Hippocampal formation (tissue), 2 donors: ENCODE measurements around the gene TMEM163.
"Not testable (repeated sequence)": the region's sequence is repeated elsewhere in the genome, so short reads cannot be mapped to it uniquely, and the experiment has no call there.

Experiments used
- DNase-seq, 2 donors: peaks; one replicate each; lab custom pipeline; 2025; lab: John Stamatoyannopoulos, UW

The TMEM163 gene

GRCh38 chr2:134723742-134724141, 4.9 kb upstream of the TMEM163 start:
- DNase-seq = not testable (repeated sequence)

GRCh38 chr2:134722728-134723127, 3.9 kb upstream of the TMEM163 start:
- no peak for DNase-seq

DNA sequence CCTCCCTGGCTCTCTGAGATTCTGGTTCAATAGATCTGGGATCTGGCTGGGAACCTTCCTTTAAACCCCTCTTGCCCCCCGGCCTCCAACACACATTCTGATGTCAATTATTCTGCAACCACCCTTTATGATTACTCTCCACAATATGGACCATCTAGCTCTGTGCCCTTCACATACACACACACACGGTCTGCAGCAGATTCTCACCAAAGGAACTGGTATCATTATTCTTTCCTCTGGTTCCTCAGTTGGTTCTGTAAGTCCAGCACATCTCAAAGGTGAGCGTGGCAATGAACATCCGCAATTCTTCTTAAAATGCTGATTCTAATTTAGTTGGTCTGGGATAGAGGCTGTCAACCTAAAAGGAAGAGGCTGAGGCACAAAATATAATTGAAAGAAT, 2.8 kb upstream of the TMEM163 start:
- DNase-seq = no peak

DNA sequence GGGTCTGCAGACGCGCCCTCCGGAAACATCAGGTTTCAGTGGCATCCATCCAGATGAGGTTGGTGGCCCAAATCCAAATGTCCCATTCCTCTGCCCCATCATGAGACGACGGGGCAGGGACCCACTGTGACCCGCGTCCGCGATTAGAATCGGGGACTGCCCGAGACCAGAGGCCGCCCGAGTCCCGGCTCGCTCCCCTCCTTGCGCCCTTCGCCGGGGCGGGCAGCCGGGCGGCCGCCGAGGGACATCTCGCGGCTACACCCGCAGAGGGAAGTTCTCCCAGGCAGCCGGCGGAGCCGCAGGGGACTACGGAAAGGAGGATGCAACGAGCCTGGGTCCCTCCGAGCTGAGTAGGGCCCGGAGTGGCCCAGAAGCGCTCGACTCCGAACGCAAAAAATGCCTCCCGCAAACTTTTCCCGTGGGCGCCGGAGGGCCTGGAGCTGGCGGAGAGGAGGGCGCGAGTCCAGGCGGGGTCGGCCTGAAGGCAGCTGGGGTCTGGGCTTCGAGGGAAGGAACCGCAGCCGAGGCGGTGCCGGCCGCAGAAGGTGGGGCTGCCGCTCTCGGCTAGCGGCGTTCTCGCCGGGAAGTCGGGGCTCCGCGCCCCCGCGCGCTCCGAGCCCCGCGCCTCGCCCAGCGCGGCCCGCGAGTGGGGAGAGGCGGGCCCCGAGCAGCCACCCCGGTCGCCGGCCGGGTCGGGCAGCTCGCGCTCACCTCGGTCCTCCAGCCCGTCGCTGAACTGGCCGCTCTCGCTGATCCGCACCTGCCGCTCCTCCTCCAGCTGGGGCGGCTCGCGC, 580 bp downstream of the TMEM163 start:
- DNase-seq = no peak

GRCh38 chr2:134717286-134718022, 1.3 kb downstream of the TMEM163 start:
- peak in 1 of 2 donors; percentile 18 for DNase-seq

DNA sequence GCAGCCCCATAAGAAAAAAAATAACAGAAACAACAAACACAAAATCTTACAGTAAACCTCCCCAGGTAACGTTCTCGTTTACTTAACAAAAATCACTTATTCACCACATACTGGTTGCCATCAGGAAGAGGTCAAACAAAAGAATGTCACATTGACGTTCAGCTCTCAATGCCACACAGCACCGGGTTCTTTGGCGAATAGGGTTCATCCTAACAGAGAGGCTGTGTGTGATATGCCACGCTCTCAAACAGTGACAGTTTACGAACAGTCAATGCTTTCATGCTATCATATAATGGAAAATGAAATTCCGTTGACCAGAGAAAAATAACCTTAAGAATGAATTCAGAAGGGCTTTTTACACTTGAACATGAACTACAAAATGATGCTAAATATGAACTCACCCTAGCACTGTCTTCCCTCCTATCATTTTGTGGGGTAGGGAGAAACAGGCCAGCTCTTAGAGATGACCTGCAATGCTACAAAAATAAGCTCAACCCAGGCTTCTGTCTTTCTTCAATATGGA, 2.0 kb downstream of the TMEM163 start:
- no peak for DNase-seq

DNA sequence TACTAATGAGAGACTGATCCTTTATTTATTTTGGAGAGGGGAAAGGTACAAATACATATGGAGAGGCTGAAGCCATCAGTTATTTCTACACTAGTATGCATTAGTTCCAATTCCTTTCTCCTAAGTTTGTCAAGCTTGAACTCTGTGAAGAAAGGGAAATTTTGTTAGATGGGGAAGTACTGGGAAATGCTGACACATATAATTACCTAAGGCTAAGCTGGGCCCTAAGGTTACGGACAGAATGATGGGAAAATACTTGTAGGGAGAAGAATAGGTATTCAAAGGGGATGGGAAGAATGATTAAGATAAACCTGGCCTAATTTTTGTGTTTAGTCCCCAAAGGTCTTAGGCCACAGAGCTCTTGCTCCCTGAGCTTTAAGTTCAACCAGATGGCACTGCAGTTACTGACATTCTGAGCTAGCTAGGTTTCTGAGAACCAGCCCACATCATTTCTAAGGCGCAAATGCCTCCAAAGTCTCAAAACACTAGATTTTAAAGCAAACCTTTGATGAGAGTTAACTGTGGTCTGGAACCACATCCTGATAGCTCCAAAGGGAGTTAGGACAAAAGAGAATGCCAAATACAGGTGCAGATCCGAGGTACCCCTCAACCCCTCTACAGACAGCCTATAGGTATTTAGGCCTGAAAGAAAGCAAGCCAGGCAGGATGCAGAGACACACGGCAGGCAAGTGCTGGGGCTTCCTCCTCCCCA, 2.7 kb downstream of the TMEM163 start:
- no peak for DNase-seq

GRCh38 chr2:134714228-134714627, 4.6 kb downstream of the TMEM163 start:
- DNase-seq = no peak

DNA sequence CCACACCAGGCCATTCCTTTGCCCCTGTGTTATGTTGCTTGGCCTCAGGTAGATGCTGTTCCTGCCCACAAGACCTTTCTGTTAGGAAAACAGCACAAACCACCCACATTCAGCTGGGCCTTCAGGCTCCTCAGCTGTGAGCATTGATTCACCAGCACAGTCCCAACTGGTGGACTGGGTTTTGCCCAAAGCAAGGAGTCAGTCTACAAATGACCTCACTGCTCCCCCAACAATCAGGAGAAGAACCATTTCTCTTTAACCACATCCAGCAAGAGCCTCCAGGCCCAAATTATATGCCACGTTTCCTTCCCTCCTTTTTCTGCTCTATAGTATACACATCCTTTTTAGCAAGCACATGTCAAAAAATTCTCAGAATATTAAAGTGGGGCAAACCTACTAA, 5.2 kb downstream of the TMEM163 start:
- DNase-seq = no peak

DNA sequence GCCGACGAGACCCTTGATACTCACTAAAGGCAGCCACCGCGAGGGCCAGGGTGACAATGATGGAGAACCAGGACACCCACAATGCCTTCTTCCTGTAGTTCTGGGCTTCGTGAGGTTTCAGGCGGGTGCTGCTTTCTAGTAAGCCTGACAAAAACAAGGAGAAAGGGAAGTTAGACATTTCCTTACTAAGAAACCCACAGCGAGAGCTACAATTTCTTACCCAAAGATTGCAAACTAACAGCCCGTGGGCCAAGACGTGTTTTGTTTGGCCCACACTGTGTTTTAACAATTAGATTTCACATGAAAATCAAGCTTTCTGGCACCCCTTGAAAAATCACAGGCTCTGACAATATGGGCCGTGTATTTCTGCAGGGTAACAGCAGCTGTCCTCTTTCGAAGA, 5.6 kb downstream of the TMEM163 start:
- DNase-seq = no peak

DNA sequence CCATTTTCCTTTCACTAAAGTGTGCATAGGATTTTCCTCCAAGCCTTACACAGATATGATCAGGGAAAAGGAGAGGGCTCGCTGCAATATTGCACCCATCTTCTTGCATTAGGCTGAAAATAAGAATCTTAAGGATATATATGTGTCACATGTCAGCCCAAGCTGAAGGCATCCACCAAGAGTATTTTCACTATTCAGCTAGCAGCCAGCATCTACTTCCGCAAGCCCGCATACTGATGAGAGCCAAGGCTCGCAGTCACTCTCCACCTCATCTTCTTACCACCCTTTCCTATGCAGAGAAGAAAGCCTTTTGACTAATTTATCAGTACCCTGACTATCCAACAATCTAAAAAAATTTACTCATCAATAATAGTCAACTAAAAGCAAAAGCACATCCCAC, 6.1 kb downstream of the TMEM163 start:
- DNase-seq = no peak

DNA sequence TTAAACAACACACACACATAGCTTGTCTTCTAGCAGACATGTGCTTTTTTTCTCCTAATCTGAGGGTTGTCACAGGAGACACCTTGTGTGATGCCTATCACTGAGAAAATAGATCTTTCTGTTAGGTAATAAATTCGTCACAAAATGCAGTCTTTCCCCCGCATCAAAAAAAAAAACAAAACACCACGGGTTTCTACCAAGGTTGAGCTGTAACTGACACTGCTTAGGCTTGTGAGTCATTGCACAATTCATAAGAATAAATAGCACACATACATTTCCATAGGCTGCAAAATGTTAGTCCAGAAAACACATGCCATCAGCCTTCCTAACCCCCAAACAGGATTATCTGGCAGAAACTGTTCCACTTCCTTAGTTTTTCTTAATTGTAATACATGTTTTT, 6.5 kb downstream of the TMEM163 start:
- DNase-seq = no peak

DNA sequence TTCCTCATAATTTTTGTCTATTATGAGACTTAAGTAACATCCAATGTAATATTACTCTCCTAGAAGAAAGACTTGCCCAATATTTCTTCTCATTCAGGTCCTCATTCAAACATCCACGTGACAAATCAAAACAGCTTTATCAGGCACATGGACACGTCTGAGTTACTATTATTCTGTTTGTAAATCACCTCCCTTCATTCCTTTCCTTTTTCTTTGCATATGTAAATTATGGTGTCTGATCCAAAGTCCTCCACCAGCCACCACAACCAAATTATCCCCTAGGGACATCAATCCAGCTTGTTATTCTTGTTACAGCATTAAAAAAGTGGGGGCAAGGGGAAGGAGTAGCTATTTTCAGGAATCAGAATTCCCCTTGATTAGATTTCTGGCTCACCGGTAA, 7.1 kb downstream of the TMEM163 start:
- no peak for DNase-seq

- no peak for DNase-seq
Measured at GRCh38 chr2:134707330-134707676, 11.5 kb downstream of the TMEM163 start.

DNA sequence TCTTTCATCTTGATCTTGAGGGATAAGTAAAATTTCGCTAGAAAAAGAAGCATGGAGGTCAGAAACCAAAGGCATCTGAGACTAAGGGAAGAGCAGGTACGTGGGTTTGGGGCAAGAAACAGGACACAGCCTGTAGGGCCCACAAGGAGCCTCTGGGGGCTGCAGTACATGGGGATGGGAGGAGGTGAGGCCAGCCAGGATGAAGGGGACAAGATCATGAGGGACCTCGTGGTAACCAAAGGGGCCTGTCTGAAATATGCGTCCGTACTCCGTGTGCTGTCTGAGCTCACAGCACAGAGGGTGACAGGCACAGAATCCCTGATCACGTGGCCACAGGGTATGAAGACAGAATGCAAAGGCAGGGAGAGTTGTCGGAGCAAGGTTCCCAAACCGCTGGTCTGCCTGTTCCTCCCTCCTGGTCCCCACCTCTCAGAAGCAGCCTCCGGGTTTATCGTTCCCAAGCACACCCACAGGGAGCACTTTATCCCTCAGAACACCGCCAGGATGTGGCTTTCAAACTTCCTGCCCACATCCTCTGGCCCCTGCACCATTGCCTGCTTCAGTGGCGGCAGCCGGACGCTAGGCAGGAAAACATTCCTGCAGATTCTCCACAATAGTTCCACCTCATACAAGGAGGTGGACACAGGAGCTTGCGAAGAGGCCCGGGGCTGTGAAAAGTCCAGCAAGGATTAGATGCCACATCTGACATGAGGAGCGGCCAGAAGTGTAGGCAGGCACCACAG, 12.0 kb downstream of the TMEM163 start:
- DNase-seq = no peak

DNA sequence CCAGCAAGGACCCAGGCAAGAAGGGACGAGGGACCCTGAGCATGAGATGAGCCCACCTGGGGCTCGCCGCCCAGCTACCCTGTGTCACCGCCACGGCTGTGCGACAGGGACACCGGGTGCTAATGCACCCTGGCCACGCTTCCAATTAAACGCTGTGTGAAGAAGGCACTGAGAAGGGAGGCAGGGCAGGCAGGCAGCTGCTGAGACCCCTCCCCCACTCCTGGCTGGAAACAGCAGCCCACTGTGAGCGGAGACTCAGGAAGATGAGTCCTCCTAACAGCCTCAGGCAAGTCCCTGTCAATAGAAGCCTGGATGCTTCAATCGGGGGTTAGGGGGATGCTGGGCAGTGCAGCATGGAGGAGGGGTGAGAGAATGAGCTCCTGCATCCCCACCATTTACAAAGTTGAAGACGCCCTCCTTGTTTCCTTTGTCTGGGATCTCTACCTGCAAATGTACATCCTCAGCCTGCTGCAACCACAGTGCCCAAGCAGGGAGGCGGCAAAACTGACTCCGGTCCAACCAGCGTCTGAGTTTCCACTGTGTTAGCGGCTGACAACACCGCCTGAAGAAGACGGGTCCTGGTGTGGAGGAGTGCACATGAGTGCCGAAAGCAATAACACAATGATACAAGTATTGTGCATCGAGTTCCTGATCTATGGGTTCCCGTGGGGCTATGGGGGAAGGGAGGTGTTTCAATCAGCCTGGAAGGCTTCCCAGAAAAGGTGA, 12.8 kb downstream of the TMEM163 start:
- no peak for DNase-seq

- DNase-seq = no peak
Measured at GRCh38 chr2:134704173-134704572, 14.6 kb downstream of the TMEM163 start.

- DNase-seq = no peak
Measured at GRCh38 chr2:134703426-134703825, 15.4 kb downstream of the TMEM163 start.

GRCh38 chr2:134700730-134701129, 18.1 kb downstream of the TMEM163 start:
- no peak for DNase-seq

DNA sequence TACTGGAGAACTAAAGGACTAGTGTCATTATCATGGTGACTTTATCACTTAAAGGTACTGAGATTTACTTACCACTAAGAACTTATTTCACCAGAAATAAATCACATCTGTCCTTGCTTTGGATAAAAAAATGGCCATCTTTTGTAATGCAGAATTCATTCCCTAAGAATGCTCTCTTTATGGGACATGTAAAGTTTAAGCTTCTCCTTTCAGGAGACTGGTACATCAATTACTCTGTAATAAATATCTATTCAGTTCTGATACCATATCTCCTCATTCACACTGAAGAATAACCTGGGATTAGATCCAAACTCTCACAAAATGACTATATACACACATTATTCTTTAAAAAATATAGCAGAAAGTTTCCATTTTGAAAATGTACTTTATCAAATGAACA, 24.4 kb downstream of the TMEM163 start:
- no peak for DNase-seq
